Stimulated activated CD8-positive, alpha-beta memory T cell treated with anti-CD3 and anti-CD28 coated beads, Interleukin-15, amount 100 ng/mL, for 24 hours (primary cell): Measurements from ENCODE around the gene FGF14.

Experiments
- DNase-seq: peaks from one replicate; pipeline ENCODE4 v3.0.0-alpha.2; 2020; ENCODE audit warnings: low read depth

FGF14 gene

DNA sequence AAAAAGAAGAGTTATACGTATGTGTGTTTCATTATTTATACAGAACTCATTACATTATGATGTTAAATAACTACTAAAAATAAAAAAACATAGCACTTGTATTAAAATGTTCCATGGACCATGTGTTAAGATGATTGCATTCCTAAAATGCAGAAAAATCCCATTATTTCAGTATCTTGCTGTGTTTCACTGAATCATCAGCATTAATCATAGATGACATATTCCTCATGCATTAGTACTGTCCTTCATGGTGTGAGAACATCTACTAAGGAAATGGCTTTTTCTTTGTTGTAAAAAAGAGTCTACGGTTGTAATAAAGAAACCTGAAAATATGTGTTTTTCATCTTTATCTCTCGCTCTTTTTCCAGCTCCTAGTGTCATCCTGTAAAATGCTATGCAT is 416.5 kb downstream of the FGF14 start:
- no peak for DNase-seq

DNA sequence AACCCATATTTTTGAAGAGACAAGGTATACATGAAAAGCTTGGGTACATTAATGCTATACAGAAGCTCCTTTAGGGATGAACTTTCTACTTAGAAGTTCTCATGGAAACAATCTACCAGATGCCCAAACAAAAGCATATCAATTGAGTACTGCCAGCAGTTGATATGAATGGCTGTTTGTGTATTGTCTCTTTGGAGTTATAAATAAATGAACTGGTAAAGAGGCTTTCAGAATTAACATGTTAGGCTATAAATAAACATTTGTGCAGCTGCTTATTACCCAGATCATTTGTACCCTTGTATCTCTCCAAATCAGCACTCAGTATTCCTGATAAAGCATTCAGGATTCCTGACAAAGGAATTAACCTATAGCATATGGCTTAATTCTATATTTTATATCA is 418.9 kb downstream of the FGF14 start:
- no peak for DNase-seq

DNA sequence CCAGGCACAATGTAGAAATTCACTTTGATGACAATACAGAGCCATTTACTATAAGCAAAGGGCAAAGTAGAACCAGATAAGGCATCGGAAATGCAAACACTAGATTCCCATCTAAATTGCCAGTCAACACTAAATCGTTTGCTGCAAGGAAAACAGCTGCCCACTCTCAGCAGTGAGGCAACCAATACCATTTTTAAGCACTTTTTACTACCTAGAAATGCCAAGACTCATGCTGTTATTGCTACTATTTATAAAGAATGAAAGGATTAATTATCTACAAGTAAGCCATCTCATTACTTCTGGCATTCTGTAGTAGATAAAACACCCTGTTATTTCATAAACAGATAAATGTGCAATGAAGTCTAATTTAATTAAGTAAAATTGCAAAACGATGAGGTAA is 422.0 kb downstream of the FGF14 start:
- DNase-seq: no peak

DNA sequence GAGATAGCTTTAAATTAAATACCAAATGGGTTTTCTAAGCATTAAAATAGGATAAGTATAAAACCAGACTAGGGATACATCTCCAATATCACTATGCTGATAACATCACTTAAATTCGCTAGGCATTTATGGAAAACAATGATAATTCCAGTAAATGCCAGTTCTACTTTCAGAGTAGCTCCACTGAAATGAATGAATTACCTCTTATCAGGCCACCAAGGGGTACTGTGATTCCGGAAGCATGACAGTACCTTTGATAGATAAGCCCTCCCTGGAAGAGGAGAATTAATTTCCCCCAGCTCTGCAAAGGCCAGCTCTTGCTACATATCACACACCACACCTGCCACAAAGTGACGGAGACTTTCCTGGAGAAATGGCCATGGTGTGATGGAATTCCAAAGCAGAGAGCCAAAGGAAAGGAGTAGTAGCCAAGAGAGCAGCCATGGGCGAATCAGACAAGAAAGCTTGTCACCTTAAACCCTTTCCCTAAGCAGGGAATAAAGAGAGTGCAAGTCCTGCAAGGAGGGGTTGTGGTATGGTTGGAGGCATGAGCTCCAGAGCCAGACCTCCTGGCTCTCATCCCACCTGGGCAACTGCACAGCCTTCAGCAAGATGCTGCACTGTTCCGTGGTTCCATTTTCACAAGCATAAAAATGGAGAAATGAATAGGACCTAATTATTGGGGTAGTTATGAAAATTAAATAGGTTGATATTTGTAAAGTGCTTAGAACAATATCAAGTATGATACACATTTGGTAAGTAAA is 423.1 kb downstream of the FGF14 start:
- DNase-seq: no peak

DNA sequence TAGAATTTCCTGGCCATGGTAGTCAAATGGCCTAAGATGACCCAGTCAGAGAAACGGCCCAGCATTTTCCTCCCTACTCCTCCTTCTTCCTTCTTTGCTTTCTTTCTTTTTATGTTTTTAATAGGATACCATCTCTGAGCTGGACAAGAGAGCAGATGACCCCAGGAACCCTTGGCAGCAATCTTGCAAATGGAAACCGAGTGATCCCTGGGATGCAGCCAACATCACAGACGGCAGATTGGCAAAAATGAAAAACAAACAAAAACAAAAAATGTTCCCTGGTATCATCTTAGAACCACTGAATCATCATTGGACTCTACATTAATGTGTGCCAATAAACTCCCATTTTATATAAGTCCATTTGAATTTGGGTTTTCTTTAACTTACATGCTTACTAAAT is 424.4 kb downstream of the FGF14 start:
- no peak for DNase-seq

DNA sequence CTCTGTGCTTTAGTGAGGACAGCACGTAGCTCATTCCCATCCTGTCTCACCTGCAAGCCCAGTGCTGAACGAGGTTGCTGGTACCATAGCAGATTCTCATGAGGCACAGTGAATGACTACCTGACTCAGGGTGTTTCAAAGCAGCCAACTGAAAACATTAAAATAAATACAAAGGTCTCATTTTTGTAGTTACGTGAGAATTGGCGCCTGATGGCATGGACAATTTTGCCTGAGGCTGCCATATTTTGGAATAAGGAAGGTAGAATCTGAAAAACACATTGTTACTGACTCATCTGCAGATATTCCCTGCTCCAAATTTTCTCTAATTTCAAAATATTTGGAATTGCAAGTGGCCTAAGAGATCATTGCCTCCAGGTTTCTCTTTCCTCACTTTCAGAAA is 429.7 kb downstream of the FGF14 start:
- DNase-seq: no peak

DNA sequence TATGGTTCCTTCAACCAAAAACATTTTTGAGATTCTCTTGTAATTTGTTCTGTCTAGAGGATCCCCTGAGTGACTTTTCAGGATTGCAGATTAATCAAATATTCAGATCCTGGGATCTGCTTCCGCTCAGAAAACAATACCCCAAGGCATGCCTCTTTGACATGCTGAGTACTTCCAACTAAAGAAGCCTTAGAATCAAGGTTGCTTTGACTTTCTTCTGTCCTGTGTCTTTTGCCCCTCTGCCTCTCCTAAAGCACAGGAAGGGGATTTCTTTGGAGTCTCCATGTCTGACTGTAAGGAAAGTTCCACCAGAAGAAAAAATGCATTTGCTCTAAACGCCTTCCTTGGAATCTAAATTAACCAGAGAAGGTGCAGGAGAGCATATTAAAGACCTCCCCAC is 431.5 kb downstream of the FGF14 start:
- no peak for DNase-seq

DNA sequence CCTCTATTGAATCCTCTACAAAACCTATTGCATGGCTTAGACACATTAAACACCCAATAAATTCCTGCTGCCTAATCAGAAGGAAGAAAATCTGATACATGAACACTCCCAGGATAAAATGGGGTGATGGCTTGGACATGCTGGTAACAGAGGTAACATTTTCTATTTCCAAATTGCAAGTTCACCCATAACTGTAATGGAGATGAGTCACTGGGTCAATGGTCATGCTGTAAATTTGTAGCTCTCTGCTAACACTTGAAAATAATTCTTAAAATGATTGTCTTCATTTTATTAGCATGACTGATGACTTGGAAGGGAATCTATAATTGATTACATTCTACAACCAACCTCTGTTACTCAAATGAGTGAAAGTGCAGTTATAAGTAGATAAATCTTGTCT is 434.1 kb downstream of the FGF14 start:
- no peak for DNase-seq

DNA sequence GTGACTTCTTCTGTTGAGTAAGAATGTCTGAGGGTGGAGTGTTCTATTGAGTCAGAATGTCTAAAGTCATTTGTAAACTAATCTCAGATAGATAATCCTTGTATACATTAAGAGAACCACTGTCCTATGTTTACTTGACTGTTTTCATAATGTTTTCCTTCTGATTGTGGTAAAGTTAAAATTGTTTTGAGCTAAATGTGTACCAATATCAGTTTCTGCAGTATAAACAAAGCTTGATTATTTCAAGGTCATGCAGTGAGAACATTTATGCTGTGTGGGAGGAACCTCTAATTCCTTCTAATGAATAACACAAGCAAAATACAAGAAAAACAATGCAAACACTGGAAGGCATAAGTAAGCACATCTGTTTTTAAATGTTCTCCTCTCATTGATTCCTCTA is 434.6 kb downstream of the FGF14 start:
- no peak for DNase-seq

DNA sequence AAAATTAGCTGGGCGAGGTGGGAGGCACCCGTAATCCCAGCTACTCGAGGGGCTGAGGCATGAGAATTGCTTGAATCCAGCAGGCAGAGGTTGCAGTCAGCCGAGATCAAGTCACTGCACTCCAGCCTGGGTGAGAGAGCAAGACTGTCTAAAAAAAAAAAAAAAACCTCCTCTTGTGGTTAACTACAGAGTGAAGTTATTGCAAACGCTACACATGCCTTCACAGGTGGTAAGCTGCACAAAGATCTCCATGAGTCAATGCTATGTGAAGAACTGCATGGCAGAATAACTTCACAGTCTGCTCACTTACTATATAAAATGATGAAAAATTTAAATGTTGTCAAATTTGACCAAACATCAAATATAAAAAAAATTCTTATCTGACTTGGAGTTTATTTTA is 436.8 kb downstream of the FGF14 start:
- DNase-seq: no peak

DNA sequence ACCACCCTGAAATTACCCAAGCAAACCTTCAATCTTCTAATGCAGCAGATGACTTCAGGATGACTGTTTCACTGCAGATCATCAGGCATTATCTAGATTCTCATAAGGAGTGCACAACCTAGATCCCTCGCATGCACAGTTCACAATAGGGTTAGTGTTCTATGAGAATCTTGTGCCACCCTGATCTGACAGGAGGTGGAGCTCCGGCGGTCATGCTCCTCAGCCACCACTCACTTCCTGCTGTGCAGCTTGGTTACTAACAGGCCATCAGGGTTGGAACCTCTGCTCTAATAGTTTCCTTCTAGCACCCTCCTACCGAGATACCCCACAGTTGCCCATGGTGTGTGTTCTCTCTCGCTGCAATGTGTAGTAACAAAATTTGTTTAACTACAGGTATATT is 442.8 kb downstream of the FGF14 start:
- DNase-seq: no peak

DNA sequence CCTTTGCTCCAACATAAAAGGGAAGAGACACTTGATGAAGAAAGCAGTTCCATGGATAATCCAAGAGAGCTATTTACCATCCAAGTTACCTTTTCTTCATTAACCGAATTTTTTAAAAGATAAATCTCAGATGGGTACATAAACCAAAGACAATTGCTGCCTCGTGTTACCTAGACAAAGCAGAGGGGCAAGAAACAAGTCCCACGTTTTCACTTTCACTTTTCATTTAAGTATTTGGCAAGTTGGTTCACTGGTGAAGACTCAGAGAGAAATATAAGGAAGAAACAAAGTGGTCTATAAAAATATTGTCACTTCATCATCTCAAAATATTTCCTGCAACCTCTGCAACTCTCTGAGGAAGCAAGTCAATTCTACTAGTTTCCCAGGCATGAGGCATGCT is 446.1 kb downstream of the FGF14 start:
- no peak for DNase-seq

DNA sequence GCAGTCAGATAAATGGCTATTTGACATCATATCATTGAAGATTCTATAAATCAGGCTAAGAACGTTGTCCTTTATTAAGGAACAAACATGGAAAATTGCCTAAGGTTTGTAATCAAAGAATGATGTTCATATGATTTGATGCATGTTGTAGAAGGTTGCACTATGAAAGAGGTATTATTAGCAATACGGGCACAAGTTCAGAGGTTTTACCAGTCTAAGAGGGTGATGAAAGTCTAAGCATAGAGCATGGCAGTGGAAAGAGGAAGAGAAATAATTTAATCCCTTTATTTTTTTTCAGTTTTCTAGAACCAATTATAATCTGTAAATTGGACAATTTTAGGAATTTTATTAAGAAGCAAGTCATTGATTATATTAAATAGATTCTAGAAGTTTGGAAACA is 450.7 kb downstream of the FGF14 start:
- no peak for DNase-seq

DNA sequence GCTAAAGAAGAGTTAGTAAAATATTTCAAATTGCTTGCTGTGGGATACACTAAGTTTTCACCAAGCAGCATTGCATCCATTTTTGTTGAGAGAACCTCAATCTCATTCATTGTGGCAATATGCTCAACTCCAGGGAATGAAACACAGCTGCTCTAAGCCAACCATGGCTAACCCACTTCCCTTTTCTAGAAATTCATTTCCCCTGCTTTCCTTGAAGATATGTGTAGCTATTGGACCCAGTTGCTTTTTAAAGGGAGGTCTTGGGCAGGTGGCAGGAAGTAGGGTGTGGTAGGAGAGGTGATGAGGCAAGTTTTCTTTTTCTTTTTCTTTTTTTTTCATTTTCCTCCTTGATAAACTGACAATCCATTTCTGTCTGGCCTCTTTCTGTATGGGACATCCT is 452.2 kb downstream of the FGF14 start:
- no peak for DNase-seq

DNA sequence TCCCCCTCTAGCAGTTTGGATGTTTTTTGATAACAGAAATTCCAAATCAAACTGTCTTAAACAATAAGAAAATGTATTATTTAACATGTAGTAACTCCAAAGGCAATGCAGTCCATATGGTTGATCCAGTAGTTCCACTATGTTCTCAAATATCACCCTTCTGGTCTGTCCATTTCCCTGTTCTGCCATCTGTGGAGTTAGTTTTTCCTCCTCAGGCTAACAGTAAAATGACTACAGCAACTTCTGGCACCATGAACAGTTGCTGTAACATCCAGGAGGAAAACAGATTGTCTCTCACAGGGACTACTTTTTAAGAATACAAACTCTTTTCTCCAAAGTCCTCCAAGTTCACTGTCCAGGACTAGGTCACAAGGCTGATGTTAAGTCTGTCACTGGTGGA is 455.4 kb downstream of the FGF14 start:
- no peak for DNase-seq

DNA sequence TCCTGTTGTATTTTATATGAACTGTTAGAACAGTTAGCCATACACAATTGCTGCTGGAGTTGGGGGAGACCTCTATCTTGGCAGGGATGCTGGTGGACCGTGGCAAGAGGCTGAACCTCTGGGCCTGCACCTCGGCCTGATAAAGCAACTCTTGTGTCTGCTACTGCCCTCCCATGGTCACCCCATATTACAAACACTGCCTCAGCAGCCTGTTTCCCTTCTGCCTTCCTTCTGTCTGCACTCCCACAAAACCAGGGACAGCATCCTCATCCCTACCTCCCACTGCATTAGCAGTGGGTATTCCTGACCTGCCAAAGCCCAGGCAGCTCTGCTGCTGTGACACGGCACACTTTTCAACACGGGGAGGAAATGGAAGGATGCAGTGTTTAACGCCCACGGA is 456.4 kb downstream of the FGF14 start:
- DNase-seq: no peak

DNA sequence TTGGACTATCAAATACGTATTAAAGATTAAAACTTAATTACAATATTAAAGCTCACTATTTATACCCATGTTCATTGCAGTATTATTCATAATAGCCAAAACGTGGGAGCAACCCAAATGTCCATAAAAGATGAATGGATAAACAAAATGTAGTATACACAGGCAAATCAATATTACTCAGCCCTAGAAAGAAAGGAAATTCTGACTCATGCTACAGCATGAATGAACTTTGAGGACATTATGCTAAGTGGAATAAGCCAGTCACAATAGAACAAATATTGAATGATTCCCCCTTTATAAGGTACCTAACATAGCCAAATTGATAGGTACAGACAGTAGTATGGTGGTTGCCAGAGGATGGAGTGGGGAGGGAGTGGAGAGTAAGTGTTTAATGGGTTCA is 457.3 kb downstream of the FGF14 start:
- DNase-seq: no peak

DNA sequence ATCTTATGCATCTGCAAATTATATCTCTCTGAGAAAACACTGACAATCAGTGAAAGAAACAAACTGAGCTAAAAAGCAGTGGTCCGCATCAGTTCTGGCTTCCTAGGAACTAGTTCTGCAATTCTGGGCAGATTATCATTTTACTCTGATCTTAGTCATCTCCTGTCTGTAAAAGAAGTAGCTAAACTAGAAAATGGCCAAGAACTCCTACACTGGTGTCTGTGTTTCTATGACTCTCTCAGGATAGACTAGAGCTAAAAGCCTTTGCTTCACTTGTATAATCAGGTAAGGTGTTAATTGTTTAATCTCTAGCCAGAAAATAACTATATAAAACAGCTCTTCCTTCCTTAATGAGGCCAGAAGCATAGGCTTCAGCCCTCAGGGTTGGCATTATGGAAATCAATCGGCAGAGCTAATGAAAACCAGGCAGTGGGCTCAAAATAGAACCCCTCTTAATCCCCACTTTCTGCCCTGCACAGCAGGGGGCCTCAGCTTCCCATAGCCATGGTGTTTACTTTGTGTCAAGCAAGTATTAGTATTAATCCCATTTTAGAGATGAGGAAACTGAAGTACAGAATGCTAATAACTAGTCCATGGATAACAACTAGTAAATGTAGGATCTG is 459.2 kb downstream of the FGF14 start:
- no peak for DNase-seq

DNA sequence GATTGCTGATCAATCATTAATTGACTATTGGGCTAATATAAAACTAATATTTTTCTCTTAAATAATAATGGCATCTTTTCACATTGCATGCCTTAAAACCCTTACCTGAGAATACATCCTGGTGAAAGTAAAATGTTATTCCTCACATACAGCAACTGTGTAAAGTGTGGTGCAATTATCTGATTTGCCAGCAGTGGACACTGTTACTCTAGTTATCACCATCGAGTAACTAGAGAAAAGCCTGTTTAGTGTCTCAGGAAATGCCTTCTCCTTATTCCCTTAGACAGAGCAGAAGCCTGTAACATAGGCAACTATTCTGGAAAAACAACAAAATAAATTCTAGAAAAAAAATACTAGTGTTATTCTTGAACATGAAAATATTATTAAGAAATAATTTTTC is 459.8 kb downstream of the FGF14 start:
- no peak for DNase-seq

DNA sequence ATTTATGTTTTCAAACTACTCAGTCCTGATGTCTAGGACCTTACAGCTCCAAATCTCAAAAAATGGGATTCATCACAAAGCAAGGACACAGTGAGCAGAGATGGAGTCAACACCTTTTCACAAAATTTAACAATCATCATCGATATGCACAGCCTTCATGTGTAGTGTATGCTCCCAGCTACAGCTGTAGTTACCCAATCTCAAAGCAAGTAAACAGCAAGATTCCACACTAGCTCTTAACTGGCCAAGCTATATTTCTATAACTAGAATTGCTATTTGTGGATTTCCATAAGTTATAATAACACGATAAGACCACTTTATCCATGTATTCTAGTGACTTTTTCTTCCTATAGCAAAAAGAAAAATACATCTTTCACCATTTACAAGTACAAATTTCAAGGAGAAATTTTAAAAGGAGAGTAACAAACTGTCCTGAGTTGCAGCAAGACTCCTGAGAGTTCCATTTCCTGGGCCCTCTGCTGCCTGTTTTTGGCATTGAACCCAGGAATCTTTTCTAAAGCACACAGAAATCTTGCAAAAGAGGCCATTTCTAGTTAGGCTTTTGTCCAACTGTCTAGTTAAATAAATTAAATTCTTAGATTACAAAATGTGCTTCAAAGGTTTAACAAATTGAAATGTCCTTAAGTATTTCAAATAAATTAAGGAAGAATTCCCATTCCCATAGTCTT is 460.6 kb downstream of the FGF14 start:
- no peak for DNase-seq

DNA sequence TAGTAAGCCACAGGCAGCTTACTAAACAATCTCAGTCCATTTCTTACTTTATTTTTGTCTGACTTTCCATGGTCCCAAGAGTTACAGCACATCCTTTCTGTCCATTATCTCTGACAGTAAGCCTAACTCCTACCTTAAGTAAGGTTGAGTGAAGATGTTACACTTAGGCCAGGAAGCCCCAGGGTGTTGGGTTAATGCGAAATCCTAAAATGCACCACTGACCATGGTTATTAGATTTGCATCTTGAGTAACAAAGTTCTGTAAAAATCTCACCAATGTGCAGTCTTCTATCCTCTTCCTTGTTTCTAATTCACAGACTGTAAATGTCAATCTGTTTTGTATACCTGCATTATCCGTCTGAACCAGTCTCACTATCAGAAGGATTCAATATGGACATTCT is 462.5 kb downstream of the FGF14 start:
- DNase-seq: no peak

DNA sequence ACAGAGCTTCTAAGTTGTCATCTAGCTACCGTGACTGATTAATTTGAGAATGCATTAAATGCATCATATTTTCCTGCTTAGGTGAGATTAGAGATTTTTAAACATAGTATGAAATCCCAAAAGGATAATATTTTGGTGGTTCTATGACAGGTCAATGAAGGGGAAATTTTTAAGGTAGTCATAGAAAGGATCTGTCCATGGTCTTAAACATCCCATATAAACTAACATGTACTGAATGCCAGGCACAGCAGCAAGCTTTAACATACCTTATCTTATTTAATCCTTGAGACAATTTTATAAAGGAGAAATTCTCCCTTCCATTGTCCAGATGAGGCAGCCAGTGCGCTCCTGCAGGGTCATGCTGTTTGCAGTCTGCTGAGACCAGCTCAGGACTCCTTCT is 466.0 kb downstream of the FGF14 start:
- DNase-seq: no peak

DNA sequence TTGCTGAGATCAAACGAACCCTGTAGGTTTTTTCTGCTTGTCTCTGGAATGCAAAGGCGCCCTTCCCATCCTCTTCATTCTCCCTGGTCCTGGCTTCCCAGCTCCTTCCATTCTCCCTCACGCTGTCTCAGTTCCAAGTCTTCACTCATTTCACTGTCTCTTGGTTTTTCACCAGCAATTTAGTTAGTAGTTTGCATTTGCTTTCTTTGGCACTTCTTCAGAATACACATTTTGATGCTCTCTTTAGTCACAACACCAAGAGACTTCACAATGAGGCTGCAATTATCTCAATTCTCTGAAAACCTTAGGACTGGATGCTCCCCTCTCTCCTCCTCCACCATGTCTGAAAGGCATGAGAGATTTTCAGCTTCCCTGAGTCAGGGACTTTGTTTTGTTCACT is 470.7 kb downstream of the FGF14 start:
- DNase-seq: no peak

DNA sequence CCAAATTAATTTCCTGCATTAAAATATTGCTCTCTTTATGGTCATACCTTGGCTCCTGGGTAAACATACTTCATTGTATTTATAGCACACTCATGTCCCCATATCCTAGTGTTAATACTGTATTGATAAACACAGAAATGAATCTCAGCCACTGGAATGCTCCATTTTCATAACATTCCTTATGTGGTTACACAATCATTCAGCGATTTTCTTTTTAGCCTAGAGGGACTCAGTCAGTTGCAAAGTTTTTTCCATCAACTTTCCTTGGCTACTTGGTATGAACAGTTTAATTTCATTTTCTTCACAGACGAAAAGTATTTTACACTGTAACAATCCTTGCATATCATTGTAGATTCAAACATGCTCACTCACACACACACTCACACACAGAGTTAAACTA is 471.5 kb downstream of the FGF14 start:
- no peak for DNase-seq
